Measurements from ENCODE around the gene DHX32. TPM values are rescaled to one million over a fixed set of nuclear protein-coding genes. Genes with fewer than 3 reads are reported as not detected.

The DHX32 gene
- polyA plus RNA-seq, 1 donor from 2014 or later: 25.2 TPM

DNA sequence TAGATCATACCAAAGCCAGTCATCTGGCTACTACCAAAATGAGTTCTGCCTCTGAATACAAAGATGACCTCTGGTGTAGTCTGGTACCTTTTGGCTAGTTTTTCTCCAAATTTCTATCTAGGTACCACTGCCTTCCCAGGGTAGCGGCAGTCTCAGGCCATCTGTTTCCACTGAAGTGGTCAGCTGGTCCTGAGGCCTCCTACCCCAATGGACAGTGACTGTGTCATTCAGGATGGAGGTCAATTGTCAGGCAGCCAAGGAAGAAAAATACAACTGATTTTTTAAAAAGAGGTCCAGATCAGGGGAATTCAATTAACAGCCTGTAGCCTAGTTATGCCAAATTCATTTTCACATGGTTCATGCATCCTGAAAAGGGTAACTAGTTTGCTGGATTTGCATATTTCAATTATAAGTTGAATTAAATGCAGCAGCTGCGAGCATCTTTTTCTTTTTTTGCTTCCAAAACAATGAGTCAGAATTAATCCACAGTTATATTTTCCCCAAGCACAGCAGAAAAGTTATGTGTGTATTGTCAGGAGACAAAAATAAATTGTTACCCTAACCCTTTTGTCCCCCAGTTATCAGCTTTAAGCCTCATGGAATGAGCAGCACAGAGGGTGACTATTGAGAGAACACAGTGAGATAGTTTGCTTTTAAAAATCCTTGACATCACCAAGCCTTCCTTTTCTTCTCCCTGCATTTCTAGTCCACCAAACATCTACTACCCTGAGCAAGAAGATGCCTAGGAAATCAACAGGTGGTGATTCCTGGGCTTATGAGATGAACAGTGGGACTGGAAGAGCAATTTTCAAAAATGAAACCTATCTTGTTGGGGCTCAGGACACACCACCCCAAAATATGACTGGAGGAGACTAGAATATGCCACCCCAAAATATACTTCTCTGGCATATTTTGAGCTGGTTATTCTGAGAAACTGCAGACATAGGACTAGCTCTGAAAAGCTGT is 30.0 kb downstream of the DHX32 start:
- Histone ChIP-seq H3K9me3 (ENCODE audit: low read length) (no peaks in the 10 kb centered on the region), H3K9me2 (ENCODE audit: insufficient read depth, low read length) (no peaks in the 10 kb centered on the region), H4K20me1 (ENCODE audit: insufficient read depth) (no peaks in the 10 kb centered on the region), H3K4me2 (ENCODE audit: low read length) (no peak overlapping the region), H3K4me3 (ENCODE audit: low read length) (no peak overlapping the region), H2AFZ (ENCODE audit: low read depth, low read length) (no peak overlapping the region), H3K9ac (ENCODE audit: low read length) (no peak overlapping the region), H3F3A (ENCODE audit: insufficient read depth, low read length, poor library complexity, severe bottlenecking) (no peaks in the 10 kb centered on the region), H3K36me3 (ENCODE audit: insufficient read depth, low read length) (no peaks in the 10 kb centered on the region), H3K27ac (ENCODE audit: low read length) (no peak overlapping the region), H3K27me3 (ENCODE audit: insufficient read depth, low read depth, low read length) (no peaks in the 10 kb centered on the region), H3K79me2 (replicated peaks; ENCODE audit: insufficient read depth, low read length) (no peaks in the 10 kb centered on the region)
- TF ChIP-seq, protein P1, sequence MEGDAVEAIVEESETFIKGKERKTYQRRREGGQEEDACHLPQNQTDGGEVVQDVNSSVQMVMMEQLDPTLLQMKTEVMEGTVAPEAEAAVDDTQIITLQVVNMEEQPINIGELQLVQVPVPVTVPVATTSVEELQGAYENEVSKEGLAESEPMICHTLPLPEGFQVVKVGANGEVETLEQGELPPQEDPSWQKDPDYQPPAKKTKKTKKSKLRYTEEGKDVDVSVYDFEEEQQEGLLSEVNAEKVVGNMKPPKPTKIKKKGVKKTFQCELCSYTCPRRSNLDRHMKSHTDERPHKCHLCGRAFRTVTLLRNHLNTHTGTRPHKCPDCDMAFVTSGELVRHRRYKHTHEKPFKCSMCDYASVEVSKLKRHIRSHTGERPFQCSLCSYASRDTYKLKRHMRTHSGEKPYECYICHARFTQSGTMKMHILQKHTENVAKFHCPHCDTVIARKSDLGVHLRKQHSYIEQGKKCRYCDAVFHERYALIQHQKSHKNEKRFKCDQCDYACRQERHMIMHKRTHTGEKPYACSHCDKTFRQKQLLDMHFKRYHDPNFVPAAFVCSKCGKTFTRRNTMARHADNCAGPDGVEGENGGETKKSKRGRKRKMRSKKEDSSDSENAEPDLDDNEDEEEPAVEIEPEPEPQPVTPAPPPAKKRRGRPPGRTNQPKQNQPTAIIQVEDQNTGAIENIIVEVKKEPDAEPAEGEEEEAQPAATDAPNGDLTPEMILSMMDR (IDR thresholded peaks at IDR 0.05; ENCODE audit: poor library complexity, severe bottlenecking): no peak
- TF ChIP-seq EZH2 (IDR thresholded peaks at IDR 0.05; ENCODE audit: borderline replicate concordance, insufficient read depth, low read length, poor library complexity, severe bottlenecking) (no peak), TAF1 (IDR thresholded peaks at IDR 0.05; ENCODE audit: low read depth) (no peak), POLR2AphosphoS5 (IDR thresholded peaks at IDR 0.05) (no peak), RAD21 (conservative IDR thresholded peaks at IDR 0.05) (no peak), MXI1 (conservative IDR thresholded peaks at IDR 0.05; ENCODE audit: poor library complexity, severe bottlenecking) (no peak), SMC3 (conservative IDR thresholded peaks at IDR 0.05; ENCODE audit: poor library complexity) (no peak), EP300 (conservative IDR thresholded peaks at IDR 0.05; ENCODE audit: poor library complexity, severe bottlenecking) (no peak)
- TF ChIP-seq, protein P2, sequence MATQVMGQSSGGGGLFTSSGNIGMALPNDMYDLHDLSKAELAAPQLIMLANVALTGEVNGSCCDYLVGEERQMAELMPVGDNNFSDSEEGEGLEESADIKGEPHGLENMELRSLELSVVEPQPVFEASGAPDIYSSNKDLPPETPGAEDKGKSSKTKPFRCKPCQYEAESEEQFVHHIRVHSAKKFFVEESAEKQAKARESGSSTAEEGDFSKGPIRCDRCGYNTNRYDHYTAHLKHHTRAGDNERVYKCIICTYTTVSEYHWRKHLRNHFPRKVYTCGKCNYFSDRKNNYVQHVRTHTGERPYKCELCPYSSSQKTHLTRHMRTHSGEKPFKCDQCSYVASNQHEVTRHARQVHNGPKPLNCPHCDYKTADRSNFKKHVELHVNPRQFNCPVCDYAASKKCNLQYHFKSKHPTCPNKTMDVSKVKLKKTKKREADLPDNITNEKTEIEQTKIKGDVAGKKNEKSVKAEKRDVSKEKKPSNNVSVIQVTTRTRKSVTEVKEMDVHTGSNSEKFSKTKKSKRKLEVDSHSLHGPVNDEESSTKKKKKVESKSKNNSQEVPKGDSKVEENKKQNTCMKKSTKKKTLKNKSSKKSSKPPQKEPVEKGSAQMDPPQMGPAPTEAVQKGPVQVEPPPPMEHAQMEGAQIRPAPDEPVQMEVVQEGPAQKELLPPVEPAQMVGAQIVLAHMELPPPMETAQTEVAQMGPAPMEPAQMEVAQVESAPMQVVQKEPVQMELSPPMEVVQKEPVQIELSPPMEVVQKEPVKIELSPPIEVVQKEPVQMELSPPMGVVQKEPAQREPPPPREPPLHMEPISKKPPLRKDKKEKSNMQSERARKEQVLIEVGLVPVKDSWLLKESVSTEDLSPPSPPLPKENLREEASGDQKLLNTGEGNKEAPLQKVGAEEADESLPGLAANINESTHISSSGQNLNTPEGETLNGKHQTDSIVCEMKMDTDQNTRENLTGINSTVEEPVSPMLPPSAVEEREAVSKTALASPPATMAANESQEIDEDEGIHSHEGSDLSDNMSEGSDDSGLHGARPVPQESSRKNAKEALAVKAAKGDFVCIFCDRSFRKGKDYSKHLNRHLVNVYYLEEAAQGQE (IDR thresholded peaks at IDR 0.05; ENCODE audit: borderline replicate concordance): no peak

GRCh38 chr10:125849448-125849847 is 31.6 kb downstream of the DHX32 start:
- no peaks in the 10 kb centered on the region for H3K9me3 ChIP-seq (ENCODE audit: low read length)
- H2AFZ ChIP-seq (ENCODE audit: low read depth, low read length): no peak overlapping the region
- H3K27me3 ChIP-seq (ENCODE audit: insufficient read depth, low read depth, low read length): no peaks in the 10 kb centered on the region
- no peak overlapping the region for H3K4me2 ChIP-seq (ENCODE audit: low read length)
- no peaks in the 10 kb centered on the region for H4K20me1 ChIP-seq (ENCODE audit: insufficient read depth)
- TF ChIP-seq MXI1 (conservative IDR thresholded peaks at IDR 0.05; ENCODE audit: poor library complexity, severe bottlenecking) (no peak), TAF1 (IDR thresholded peaks at IDR 0.05; ENCODE audit: low read depth) (no peak), EZH2 (IDR thresholded peaks at IDR 0.05; ENCODE audit: borderline replicate concordance, insufficient read depth, low read length, poor library complexity, severe bottlenecking) (no peak), SMC3 (conservative IDR thresholded peaks at IDR 0.05; ENCODE audit: poor library complexity) (no peak), POLR2AphosphoS5 (IDR thresholded peaks at IDR 0.05) (no peak), RAD21 (conservative IDR thresholded peaks at IDR 0.05) (no peak), EP300 (conservative IDR thresholded peaks at IDR 0.05; ENCODE audit: poor library complexity, severe bottlenecking) (no peak)
- TF ChIP-seq, protein P2 (IDR thresholded peaks at IDR 0.05; ENCODE audit: borderline replicate concordance): no peak
- TF ChIP-seq, protein P1 (IDR thresholded peaks at IDR 0.05; ENCODE audit: poor library complexity, severe bottlenecking): no peak
- no peaks in the 10 kb centered on the region for H3K79me2 ChIP-seq (replicated peaks; ENCODE audit: insufficient read depth, low read length)
- no peaks in the 10 kb centered on the region for H3F3A ChIP-seq (ENCODE audit: insufficient read depth, low read length, poor library complexity, severe bottlenecking)
- no peak overlapping the region for H3K9ac ChIP-seq (ENCODE audit: low read length)
- H3K36me3 ChIP-seq (ENCODE audit: insufficient read depth, low read length): no peaks in the 10 kb centered on the region
- no peak overlapping the region for H3K27ac ChIP-seq (ENCODE audit: low read length)
- no peak overlapping the region for H3K4me3 ChIP-seq (ENCODE audit: low read length)
- H3K9me2 ChIP-seq (ENCODE audit: insufficient read depth, low read length): no peaks in the 10 kb centered on the region
